SHP77 (cell line): ENCODE data around the gene FRMD4A.

Experiments used
- DNase-seq, 2 experiments: peaks; one replicate each; lab custom pipeline; 2025; lab: John Stamatoyannopoulos, UW

Gene FRMD4A

DNA sequence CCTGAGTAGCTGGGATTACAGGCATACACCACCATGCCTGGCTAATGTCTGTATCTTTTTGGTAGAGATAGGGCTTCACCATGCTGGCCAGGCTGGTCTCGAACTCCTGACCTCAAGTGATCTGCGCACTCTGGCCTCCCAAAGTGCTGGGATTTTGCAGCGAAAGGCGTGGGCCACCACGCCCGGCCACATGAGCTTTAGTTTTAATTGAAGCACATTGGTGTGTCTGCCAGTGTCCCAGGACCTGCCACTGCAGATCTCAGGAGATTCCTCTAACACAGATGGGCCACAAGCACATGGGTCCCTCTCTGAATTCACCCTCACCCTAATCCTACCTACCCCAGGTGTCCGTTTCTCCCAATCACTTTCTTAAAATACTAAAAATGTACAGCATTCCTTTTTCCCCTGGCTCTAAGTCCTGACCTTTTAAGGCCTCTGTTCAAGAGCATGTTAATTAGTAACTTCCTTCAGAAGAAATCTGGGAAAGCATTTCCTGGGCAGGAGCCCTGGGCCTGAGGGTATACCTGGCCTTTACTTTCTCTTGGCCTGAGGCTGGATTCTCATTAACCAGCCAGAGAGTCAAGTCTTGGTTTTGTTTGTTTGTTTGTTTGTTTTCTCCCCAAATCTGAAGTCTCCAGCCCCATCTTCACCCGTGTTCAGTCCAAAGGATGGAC is 661.4 kb downstream of the FRMD4A start:
- DNase-seq = no peak

DNA sequence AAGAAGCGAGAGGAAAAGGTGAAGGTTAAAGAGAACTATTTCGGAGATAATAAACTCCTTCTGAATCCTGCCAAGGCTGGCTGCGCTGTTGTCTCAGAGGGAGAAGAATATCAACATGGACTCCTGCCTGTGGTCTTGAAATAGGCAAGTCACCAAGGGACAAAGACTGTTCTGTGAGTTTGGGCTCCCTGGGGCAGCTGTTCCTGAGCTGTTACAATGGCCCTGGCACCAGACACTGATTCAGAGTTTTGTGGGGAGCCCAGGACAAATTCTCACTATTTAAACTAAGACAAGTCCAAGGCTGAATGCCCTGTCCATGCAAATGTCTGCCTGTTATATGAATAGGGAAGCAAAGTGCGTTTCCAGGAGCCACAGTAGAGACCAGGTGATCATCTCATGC is 662.6 kb downstream of the FRMD4A start:
- DNase-seq = no peak

DNA sequence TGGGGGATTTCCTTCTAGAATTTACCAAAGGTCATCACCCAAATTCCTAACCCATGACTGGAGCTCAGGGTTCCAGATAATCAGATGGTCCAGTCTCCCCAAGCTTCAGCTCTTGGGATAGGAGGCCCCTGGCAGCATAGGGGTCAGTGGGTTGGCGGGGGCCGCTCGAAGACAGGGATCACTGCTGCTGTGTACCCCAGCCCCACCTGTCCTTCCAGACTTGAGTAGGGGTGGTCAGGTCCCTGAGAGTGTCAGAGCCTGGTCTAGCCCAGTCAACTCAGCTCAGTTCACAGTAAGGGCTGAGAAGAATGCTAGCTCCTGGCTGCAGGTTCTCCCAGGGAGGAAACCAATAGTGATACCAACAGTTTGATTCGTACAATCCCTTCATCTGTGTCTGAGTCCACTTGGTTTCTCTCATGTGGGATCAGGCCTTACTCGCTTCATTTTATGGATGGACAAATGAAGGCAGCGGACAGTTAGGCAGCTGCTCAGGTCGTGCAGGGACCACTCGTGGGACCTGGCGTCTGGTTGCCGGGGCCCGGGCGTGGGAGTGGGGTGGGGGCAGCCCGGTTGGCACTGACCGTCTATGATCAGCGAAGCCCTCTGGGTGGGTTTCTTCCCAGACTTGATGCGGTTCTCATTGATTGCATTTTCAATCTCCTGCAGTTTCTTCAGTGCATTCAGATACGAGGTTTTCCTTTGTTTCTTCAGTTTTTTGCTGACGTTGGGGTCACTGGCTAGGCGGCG is 665.0 kb downstream of the FRMD4A start:
- no peak for DNase-seq

DNA sequence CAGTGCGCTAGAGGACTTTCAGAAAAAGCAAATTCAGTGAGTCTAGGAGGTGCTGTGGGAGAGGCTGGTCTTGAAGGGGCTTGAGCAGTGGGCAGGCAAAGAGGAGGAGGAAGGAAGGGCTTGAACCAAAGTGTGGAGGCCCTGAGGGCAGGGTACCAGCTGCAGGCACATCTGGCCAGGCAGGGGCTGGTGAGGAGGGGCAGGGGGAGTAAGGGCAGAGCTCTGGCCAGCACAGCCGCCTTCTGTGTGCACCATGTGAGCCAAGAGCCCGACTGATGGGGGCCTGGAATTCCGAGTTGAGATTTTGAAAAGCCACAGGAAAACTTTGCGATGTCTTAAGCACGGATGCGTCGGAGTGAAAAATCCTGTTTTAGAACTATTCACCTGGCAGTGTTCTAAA is 669.5 kb downstream of the FRMD4A start:
- DNase-seq = no peak

DNA sequence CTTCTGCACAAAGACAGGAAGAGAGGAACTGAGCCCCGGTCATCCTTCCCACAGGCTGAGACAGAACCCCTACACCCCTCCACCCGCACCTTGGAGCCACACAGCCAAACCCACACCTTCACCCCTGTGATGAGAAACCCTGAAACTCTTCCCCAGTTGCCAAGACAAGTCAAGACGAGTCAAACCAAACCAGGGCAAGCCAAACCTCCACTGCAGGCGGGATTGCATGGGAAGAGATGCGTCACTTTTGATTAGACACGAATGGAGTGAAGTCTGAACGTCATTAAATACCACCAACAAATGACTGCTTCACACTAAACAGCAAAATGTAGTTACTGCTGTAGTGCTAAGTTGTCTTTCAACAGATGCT is 670.2 kb downstream of the FRMD4A start:
- no peak for DNase-seq

DNA sequence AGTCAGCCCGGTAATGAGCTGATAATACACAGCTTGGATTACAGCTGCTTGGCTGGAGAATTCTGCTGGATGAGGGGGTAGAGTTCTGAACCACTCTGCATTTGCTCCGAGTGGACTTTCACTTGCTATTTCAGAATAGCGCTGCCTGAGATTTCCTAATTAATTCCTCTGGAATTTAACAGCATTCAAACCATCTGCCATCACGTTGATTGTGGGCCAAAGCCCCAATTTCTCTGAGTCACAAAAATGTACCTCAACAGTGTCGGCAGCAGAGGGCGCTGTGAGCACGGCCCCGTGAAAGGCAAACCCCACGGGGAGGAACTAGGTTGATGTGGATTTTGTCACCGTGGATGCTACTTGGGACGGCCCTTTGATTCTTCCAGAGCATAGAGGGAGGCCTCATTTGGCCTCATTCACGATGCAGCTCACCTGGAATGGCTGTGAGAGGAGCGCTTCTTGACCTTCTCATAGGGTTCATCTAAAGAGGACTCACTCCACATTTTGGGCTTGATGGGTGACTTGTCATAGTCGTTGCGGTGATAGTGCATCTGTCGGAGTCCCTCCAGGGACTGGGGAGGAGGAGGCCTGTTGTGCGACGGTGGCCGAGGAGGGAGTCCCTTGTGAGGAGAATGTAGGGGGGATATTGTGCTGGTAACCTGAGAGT is 670.7 kb downstream of the FRMD4A start:
- DNase-seq = no peak

DNA sequence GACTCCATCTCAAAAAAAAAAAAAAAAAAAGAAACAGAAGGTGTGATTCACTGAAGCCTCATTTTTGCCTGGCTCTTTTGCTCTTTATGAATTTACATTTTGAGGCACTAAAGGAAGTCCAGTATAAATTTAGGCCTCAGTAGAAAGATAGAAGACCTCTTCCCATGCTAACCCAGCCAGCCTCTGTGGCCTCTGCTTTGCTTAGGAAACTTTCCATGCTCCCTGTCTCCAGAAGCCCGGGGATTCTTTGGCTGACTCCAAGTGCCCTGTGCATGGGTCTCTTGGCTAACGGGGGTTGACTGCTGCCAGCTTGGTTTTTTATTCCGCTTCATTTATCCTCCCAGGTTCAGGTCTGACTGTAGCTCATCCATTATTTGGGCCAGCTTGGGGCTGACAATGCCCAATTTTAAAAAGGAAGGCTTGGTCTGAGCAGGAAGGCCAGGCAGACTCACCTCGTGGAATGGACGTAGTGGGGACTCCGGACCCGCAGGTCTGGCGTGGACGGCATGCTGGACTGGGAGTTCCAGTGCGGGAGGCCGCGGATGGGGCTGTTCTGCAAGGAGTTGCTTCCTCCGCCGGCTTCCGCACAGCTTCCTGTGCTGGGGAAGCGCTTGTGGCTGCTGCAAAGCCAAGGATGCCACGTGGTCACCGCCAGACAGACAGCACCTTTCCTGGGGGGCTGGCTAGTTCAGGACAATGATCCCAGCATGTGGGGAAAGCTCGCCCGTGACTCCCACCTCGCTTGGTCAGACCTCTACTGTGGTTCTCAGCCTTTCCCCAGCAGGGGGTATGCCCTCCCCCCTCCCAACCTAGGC is 671.6 kb downstream of the FRMD4A start:
- DNase-seq = no peak

DNA sequence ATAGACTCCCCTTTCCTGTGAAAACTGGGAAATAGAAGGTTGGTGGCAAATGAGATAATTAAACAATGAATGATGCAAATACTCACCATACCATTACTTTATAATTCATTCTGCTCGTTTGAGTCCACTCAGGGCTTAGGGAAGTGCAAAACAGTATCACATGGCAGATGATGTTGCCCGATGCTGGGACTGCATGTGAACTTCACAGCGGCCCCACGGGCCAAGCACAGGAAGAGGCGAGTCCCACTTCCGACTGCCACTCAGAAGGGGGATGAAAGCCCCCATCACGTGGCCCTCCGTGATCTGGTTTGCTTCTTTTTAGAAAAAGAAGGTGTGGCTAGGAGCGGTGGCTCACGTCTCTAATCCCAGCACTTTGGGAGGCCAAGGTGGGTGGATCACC is 672.5 kb downstream of the FRMD4A start:
- DNase-seq = no peak

DNA sequence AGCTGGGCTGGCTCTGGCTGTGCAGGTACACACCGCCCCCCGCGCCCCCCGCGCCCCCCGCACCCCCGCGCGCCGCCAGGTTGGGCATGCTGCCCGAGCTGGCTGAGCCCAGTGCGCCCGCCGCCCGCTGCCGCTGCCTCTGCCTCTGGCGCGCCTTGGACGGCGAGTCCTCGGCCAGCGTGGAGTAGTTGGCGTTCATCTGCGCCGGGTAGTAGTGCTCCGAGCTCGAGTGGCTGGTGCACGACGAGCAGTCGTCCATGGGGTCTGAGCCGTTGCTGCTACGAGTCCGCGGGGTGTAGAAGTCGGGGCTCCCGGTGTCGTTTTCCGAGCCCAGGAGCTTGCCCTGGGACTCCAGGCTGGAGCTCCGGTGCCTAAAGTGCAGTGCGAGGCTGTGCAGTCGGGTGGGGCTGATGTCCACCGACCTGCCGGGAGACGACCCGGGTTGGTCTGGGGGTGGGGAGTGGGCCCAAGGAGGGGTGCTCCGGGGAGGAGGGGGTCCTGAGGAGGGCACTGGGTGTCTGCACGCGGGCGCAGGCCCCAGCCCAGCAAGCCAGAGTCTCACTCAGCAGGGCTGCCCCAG is 673.5 kb downstream of the FRMD4A start:
- no peak for DNase-seq

DNA sequence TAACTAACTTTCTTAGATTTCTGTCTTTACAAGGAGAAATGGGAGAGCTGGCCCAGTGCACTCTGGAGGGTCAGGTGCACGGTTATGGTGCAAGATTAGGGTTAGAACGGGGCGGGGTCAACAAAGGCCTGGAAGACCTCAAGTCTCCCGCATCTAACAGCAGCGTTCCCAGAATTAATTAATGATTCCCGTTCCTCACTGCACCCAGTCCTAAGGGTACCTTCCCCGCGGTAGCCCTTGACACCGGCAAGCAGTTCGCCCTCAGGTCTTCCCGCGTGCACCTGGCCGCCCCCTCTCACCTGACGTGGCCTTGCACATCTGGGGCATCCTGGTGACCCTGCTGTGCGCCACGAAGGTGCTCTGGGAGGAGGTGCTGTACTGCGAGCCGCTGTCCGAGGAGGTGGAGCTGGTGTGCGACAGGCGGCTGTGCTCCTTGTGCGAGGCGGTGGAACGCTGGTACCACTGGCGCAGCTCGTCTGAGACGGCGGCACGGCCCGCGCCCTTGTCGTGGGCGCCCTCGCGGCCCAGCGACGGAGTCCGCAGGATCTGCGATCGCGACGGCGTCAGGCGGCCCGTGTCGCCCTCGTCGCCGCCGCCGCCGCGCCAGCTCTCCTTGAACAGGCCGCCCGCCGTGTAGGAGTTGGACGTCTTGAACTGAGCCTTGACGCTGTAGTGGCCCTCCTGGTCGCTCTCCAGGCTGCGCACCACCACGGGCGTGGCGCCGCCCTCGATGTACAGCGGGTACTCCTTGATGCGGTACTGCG is 674.2 kb downstream of the FRMD4A start:
- DNase-seq = no peak

DNA sequence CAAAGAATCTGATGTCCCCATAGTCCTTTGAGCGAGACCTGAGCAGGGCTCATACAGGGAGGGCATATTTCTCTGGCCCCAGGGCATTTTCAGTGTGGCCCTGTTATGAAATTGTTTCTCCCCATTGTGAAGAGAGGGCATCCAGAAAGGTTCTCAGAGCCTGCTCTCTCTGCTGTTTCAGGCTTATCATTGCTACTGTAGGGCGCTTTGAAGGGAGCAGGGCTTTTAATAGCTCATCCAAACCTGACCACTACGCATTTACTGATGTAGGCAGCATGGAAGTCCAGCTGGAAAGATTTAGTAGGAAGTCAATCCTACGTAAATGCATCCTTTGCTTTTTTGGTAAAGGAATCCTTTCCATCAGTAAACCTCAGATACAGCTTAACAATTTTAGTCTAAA is 675.9 kb downstream of the FRMD4A start:
- DNase-seq = no peak

DNA sequence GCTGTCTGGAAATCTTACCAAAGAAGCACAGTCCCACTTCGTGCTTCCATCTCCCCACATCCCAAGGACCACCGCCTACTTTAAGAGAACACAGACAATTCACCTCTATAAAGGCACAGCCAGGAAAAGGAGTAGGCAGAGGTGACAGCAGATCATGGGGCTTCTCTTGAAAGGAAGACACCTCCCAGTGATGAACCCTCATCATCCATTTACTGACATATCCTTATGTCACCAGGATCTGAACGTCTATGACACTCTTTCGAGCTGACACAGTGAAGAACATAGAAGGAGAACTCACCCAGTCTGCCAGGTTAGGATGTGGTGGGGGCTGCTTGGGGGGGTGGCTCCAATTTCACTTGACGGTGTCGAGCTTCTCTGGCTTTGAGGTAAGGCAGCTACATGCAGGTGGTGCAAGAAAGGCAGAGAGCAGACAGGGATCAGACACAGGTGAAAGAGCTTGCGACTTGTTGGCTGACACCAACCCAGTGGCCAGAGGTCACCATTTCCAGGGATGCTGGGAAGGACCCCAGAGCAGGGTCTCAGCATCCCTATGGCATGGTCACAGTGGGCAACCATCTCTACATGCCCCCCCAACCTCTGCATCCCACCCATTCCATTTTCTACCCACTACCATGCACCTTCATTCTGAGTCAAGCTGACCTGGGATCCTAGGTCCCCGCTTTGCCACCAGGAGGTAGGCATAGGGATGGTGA is 676.5 kb downstream of the FRMD4A start:
- DNase-seq = no peak

DNA sequence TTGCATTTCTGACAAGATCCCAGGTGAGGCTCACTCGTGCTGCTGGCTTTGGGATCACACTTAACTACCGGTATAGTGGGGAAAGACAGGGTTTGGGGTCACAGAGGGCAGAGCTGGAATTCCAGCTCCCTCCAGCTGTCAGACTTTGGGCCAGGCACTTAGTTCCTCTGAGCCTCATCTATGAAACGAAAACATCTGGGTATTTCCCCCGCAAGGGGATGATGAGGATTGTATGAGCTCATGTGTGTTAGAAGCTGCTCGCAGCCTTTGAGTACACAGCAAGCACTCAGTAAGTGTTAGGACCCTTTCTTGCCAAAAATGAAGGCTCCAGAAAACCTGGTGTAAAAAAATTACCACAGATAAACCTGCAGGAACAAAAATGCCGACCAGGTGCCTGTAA is 677.9 kb downstream of the FRMD4A start:
- DNase-seq = no peak

DNA sequence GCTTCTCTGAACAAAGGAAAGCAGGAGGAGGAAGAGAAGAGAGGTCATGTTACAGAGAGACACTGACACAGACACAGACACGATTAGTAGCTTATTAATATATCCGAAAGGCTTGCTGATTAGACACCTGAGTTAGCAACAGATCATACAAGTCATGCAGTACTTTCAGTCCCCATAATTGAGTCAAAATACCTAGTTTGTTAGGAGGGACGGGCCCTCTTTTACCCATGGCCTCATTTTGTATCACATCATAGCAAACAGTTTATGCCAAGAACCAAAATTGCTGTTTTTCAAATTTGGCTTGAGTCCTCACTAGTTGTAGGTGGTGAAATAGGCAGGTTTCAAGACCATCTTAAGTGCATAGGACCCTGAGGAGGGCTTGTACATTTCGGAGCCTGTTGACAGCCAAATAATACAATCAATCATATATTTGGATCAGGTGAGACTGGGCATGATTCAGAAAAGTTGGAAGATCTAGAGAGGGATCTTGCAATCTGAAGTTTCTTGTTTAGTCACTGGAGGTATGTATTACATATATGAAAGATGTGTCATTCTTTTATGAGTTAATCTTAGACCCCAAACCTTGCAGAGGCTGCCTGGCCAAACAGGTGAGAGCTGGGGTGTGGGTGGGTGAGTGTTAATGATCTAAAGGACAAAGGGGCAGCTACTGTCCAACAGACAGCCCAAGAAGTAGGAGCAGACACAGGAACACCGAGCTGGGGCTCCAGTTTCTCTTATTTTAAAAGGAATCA is 678.6 kb downstream of the FRMD4A start:
- no peak for DNase-seq

DNA sequence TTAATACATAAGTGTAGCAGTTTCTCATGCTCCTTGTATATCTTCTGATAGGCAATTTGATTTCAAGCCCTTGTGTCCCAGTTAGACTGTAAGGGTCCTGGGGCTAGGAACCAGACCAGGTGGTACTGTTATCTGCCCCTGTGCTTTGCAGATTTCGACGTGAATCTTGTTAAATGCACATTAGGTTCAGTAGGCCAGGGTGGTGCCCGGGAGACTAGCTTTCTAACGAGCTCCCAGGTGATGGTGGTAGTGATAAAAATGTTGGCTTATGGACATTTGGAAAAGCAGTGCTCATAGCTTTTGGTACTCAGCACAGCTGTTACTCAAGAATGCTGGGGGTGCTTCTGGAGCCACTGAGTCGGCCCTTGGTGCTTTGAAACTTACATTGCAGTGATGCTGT is 679.8 kb downstream of the FRMD4A start:
- DNase-seq = no peak

DNA sequence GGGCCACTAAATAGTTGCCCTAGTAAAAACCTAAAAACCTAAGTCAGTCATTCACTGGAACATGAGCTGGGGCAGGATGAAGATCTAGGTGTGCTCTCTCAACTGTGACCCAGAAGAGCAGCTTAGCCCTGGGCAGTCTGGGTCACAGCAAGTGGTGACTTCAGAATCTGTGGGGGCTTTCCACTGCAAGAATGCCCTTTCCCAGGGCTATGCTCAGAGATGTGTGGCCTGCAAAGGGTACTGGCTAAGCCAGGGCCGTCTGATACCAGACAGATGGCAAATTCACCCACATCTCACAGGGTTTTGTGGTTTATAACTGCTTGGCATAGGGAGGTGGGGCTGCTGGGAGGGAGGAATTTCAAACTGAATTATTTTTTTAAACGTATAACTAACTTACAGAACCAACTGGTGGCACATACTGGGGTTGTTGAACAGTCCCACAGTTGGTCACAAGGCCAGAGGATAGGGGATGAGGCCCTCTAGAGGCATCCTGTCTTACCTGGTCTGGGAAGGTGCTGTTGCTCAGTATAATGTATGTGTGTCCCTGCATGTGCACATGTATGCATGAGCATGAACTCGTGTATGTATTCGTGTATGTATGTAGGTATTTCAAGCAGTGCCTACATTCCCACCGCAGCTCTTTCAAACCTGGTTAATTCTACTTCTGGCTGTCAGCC is 680.7 kb downstream of the FRMD4A start:
- DNase-seq = no peak

DNA sequence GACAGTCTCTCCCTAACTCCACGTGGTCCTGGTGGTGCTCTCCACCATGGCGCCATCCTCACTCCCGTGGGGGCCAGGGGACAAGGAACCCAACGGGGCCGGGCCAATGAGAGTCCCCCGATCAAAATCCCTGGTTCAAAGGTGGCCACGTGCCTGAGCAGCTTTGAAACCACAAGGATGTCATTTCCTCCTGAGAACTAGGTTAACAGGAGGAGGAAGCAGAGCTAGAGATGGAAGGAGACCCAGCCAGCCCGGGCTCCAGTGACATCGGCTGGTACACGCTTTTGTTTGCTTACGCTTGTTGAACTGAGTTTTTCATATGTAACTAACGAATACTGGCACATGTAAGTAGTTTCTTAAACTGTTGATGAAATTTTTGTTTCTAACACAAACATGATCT is 682.3 kb downstream of the FRMD4A start:
- no peak for DNase-seq

DNA sequence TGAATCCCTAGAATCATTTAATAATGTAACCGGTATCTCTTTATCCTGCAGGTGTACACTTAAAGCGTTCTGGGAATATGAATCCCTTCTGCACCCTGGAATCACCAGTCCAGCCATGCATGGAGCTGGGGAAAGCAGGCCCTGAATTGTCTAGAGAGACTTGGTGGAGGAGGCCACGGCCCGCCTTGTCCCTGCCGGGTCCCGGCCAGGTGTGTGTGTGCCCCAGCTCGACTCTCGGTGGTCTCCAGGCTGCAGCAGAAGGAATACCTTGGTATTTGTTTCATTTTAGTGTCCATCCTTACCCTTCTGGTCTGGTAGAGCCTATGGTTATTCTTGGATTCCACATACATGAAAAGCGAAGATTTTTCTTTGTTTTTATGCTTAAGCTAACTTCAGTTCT is 685.9 kb downstream of the FRMD4A start:
- DNase-seq = no peak

DNA sequence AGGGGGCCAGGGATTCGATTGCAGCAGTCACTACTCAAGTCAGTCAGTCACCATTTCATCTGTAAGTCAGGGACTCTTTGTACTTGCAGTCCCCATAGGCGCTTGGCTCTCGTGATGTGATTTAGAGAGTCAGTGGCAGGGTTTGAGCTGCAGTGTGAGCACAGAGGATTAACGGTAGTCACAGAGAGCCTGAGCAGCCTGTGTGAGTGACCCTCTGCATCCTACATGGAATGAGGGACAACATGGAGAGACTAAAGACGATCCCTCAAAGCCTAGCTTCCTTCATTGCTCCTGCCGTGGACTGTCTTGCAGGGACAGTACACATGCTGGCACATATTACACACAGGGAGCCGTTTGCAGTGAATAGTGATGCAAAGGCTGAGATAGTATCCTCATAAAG is 687.7 kb downstream of the FRMD4A start:
- no peak for DNase-seq
